ENCODE data around the gene BPTF.
A peak's percentile ranks its signal among the peaks of the same experiment; 100 is the strongest.
"Not testable (repeated sequence)": the region's sequence is repeated elsewhere in the genome, so short reads cannot be mapped to it uniquely, and the experiment has no call there.

The BPTF gene

DNA sequence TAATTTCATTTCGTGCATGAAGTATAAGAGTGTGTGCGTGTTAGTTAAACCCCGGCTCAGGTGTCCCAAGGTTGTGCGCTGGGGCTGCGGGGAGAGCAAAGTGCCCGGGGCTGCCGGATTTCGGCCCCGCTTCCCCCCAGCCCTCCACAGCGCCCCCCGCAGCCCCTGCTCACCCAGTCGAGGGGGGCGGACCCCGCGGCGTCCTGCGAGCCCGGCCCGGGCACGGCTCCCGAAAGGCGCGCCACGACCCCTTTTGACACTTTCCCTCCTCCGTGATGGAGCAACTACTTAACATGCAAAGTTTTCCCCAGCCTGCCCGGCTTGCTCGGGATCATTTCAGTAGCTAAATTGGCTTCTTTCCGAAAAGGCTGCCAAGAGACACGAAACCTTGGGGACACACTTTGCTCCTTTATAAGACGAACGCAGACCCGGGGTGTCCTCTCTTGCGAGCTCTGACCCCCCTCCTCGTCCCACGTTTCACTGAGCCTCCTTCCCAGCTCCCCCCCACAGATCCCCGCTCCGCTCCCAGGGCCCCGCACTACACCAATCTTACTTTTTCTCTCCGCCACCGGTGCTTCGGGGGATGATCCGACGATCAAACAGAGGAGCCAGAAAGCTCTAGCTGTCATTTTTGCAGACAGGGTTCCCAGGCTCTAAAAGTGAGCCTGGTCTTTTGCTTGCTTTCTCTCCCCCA, 170.4 kb downstream of the BPTF start:
- intact Hi-C loops (cut with DNase I), result loop anchor here (5.0 kb wide), 1 partner anchor 37 kb away; no protein-coding TSS in a partner anchor
- peak in 5 of 10 donors; percentile 23 to 85 (median 38) for DNase-seq

DNA sequence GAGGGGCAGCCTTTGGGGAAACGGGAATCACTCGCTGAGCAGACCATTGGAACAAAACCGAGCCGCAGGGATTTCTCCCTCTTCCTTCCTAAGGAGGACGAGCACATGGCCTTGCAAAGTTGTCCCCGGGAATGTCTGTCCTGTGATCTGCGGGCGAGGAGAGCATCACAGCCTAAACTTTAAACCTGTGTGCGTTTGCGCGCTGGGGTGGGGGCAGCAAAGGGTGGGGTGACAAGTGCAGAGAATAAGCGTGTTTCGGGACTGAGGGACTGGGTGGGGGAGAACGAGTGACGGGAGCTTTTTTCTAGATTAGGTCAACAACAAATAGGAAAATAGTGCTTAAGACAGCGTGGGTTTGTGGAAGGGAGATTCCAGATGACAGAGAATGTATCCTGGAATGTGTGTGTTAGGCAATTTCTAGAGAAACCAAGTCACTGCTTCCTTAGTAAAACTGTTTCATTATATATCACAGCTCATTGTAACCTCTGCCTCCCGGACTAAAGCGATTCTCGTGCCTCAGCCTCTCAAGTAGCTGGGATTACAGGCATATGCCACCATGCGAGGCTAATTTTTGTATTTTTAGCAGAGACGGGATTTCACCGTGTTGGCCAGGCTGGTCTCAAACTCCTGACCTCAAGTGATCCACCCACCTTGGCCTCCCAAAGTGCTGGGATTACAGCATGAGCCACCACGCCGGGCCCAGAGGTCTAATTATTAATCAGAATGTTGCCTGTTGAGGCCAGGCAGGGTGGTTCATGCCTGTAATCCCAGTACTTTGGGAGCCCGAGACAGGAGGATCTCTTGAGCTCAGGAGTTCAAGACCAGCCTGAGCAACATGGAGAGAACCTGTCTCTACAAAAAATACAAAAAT, 171.2 kb downstream of the BPTF start, which contains the start of gene C17orf58:
Gene C17orf58, minus strand, starts transcription at position 169 of the 871 bp plus-strand sequence. CDS start 271 bp downstream, outside the sequence.
- intact Hi-C loops (cut with DNase I), result loop anchor here (5.0 kb wide), 1 partner anchor 36 kb away; no protein-coding TSS in a partner anchor
- peak in 2 of 10 donors; percentile 32 to 62 for DNase-seq

DNA sequence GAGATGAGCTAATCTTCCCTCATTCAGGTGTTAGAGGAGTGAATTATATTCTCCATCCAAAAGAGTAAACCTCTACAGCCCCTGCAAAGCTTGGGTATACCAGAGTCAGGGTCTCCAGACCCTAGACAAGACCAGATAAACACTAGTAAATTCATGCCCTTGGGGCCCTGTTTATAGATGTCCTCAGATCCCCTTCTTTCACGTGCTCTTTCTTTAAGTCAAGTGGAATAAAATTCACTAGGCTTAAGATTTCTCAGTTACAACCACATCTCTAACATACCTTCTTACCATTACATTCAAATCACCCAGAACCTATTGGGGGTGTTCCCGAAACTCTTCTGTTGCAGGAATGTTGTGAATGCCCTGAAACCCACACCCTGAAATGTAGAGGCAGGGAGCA, 173.2 kb downstream of the BPTF start:
- intact Hi-C loops (cut with DNase I), result loop anchor here (5.0 kb wide), 1 partner anchor 34 kb away; no protein-coding TSS in a partner anchor
- no peak for DNase-seq

DNA sequence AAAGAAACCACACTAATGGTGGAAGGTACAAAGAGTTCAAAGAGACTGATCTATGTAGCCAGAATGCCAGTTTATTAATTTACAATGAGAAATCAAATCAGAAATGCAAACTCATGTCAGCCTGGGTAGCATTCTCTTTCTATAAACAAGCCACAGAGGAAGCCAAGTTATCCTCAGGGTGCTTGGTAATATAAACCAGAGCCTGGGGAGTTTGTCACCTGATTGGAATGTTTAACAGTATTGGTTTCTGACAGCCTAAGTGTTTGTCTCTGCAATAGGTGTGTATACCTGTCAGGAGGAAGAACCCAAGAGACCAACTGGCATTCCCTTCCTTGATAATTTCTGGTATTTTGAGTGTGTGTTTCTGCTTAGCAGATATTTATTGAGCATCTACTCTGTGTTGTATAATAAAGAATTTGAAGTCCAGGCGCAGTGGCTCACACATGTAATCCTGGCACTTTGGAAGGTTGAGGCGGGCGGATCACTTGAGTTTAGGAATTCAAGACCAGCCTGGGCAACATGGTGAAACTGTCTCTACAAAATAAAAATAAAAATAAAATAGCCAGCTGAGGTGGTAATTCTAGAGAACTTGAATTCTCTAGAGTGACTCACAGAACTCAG, 174.1 kb downstream of the BPTF start:
- intact Hi-C loops (cut with DNase I), result loop anchor here (5.0 kb wide), 1 partner anchor 33 kb away; no protein-coding TSS in a partner anchor
- DNase-seq, result no peak

DNA sequence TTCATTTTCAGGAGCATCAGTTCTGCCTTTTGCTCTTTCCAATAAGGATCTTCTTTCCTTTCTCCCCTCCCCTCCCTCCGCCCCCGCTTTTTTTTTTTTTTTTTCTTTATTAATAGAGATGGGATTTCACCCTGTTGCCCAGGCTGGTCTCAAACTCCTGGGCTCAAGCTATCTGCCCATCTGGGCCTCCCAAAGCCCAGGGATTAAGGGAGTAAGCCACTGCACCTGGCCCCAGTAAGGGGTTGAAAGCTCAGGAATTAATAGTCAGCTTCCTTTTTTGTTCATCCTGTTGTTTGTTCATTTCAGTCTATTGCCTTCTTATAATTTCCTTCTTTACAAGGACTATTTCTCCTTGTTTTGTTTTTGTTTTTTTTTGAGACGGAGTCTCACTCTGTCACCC, 178.9 kb downstream of the BPTF start:
- DNase-seq, result no peak
- intact Hi-C loops (cut with DNase I), result no loop called here

DNA sequence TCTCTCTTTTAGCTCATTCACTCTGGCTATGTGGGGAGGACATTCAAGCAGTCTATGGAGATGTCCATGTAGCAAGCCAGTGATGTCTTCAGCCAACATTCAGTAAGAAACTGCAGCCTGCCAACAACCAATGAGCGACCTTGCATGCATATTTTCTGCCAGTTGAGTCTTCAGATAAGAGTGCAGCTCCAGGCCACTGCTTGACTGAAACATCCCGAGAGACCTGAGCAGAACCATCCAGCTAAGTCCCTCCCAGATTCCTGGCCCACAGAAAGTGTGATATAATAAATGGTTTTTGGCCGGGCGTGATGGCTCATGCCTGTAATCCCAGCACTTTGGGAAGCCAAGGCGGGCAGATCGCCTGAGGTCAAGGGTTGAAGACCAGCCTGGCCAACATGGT, 181.5 kb downstream of the BPTF start:
- intact Hi-C loops (cut with DNase I), result no loop called here
- DNase-seq, result peak in 1 of 10 donors; percentile 30

DNA sequence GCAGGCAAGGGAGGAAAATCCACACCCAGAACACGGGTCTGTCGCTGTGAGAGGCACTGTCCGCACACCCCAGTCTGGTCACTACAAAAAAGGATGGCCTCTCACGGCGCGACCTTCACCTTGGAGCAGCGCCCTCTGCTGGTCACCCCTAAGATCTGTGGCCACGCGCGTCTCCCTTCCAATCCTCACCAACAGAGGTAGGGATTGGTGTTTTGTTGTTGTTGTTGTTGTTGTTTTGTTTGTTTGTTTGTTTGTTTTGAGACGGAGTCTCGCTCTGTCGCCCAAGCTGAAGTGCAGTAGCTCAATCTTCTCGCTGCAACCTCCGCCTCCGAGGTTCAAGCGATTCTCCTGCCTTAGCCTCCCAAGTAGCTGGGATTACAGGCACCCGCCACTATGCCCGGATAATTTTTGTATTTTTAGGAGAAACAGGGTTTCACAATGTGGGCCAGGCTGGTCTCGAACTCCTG, 185.9 kb downstream of the BPTF start:
- intact Hi-C loops (cut with DNase I), result no loop called here
- peak in 6 of 10 donors; percentile 35 to 91 (median 67) for DNase-seq

DNA sequence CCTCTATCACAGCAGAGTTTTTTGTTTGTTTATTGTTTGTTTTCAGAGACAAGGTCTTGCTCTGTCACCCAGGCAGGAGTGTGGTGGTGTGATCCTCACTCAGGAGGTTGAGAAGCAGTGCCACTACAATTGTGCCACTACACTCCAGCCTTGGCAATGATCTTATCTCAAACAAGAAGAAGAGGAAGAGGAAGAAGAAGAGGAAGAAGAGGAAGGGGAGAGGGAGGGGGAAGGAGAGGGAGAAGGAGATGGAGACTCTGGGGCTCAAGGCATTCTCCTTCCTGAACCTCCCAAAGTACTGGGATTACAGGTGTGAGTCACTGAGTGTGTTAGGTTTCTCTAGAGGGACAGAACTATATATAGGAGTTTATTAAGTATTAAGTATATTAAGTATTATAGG, 188.1 kb downstream of the BPTF start:
- intact Hi-C loops (cut with DNase I), result no loop called here
- no peak for DNase-seq

DNA sequence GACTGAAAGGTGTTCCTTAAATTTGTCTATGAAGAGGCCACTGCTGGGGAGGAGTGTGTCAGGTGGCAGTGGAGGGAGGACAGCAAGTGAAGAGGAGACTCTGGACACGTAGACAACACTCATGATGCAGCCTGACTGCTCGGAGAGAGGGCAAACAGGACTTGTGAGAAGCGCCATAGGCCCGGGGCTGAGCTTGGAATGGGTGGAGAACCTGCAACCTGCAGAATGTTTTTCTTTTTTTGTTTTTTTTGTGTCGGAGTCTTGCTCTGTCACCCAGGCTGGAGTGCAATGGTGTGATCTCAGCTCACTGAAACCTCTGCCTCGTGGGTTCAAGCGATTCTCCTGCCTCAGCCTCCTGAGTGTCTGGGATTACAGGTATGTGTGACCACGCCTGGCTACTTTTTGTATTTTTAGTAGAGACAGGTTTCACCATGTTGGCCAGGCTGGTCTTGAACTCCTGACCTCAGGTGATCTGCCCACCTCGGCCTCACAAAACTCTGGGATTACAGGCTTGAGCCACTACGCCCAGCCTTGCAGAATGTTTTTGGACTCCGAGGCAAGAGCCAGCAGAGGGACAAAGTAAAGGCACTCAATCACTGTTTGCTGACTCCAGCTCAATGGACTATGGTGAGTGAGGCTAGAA, 189.9 kb downstream of the BPTF start:
- intact Hi-C loops (cut with DNase I), result no loop called here
- DNase-seq, result peak in 2 of 10 donors; percentile 16 to 27

DNA sequence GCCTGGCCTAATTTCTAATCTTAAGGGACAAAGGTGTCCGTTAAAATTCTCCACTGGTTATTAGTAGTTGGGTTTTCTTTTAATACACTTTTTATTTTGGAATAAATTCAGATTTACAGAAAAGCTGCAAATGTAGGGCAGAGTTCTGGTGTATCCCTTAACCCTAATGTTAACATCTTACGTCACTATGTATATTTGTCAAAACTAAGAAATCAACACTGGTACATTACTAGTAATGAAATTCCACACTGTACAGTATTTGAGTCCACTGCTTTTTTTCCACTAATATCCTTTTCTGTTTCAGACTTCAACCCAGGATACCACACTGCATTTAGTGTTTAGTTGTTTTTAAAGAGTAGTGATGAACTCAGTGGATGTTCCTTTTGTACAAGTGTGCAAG, 191.5 kb downstream of the BPTF start:
- no peak for DNase-seq
- intact Hi-C loops (cut with DNase I), result no loop called here

DNA sequence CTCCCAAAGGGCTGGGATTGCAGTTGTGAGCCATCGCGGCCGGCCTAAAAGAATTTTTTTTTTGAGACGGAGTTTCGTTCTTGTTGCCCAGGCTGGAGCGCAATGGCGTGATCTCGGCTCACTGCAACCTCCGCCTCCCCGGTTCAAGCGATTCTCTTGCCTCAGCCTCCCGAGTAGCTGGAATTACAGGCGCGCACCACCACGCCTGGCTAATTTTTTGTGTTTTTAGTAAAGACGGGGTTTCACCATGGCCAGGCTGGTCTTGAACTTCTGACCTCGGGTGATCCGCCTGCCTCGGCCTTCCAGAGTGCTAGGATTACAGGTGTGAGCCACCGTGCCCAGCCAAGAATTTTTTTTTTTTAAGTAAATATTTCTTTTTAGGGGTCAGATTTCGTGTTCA, 193.2 kb downstream of the BPTF start:
- DNase-seq, result peak in 1 of 10 donors; percentile 24
- intact Hi-C loops (cut with DNase I), result not testable (repeated sequence)

DNA sequence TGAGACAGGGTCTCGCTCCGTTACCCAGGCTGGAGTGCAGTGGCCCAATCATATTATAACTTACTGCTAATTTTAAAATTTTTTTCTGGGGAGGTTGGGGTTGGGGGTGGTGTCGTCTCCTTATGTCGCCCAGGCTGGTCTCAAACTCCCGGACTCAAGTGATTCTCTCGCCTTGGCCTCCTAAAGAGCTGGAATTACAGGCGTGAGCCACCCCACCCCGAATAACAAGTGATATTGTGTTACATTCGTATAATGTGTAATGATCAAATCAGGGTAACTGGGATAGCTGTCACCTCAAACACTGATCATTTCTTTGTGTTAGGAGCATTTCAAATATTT, 194.0 kb downstream of the BPTF start:
- intact Hi-C loops (cut with DNase I), result no loop called here

DNA sequence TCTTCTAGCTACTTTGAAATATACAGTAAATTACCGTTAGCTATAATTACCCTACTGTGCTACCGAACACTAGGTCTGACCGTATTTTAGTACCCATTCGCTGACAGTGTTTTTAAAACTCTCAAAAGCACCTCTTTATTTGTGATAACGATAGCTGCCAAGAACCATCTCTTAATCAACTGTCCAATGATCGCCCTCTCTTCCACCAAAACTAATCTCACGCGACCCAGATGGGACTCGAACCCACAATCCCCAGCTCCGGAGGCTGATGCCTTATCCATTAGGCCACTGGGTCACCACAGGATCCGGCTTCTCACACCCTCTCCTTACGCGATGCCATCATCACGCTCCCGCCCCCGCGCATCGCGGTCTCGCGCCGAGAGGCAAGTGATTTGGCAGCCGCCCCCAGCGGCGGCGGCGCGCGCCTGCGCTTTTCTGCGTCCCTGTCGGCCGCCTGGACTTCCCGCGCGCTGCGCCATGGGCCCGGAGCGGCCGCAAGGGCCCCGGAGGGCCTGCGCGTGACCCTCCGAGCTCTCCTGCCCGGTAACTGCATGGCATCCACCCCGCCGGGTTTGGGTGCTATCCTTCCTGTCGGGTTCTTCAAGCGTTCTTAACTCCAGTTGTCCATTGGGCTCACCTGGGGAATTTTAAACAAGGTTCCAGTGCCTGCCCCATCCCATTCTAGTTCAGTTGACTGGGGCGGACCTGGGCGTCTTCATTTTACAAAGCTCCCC, 194.5 kb downstream of the BPTF start:
- intact Hi-C loops (cut with DNase I), result loop anchor here (1.0 to 2.0 kb wide), 2 partner anchors 15 to 27 kb away; partner anchors contain the start of gene KPNA2
- DNase-seq, result peak; percentile 94 to 99 (median 96)

More for the DNA sequence above, 194.0 kb downstream of the BPTF start:
- peak in 1 of 10 donors; percentile 49 for DNase-seq

DNA sequence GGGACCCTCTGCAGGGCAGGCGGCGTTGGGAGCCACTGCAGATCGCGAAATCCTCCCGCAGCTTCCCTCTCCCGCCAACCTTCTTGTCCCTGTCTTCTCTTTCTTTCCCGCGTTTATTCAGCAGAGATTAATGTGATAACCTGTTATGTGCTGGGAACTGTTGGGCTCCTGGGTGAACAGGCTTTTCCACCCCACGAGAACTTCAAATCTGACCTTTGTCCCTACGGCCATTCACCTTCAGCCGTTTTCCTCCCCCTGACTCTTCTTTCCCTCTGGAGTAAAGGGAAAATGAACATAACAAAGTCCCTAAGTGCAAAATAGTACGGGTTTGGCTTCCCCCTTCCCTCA, 195.1 kb downstream of the BPTF start:
- DNase-seq, result peak in 1 of 10 donors; percentile 74
- intact Hi-C loops (cut with DNase I), result loop anchor here (1.0 to 2.0 kb wide), 2 partner anchors 14 to 27 kb away; partner anchors contain the start of gene KPNA2

DNA sequence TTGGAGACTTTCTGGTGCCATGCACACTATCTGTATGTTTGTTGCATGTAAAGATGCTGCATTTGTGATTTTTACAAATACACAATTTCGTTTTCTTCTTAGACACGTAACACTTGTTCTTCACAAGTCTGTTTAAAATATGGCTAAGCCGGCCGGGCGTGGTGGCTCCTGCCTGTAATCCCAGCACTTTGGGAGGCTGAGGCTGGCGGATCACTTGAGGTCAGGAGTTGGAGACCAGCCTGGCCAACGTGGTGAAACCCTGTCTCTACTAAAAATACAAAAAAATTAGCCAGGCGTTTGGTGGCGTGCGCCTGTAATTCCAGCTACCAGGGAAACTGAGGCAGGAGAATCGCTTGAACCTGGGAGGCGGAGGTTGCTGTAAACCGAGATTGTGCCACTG, 195.5 kb downstream of the BPTF start:
- intact Hi-C loops (cut with DNase I), result loop anchor here (1.0 to 2.0 kb wide), 2 partner anchors 14 to 27 kb away; partner anchors contain the start of gene KPNA2
- DNase-seq, result peak in 2 of 10 donors; percentile 59 to 67

DNA sequence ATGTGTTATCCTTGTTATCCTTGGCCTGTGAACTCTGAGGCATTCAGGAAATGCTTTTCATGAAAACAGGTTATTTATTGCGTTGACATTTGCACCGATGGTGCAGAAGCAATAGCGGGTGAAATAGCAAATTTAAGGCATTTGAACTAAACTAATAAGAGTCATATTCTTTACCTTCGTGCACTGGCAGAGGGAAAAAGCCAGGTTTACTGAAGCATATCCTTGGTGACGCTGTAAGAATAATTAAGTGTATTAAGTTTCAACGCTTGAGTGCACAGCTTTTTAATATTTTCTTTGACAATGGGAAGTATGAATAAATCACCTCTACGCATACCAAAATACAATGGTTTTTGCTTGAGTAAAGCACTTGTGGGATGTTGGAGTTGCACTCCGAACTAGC, 196.7 kb downstream of the BPTF start:
- intact Hi-C loops (cut with DNase I), result loop anchor here (2.0 kb wide), 1 partner anchor 13 kb away; the partner anchor contains the start of gene KPNA2
- no peak for DNase-seq

DNA sequence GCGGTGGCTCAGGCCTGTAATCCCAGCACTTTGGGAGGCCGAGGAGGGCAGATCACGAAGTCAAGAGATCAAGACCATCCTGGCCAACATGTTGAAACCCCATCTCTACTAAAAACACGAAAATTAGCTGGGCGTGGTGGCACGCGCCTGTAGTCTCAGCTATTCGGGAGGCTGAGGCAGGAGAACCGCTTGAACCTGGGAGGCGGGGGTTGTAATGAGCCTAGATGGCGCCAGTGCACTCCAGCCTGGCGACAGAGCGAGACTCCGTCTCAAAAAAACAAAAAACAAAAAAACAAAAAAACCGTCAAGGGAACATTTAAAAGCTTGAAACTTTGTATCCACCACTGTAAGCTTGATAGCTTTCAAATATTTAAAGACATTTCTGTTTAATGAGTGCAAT, 197.2 kb downstream of the BPTF start:
- intact Hi-C loops (cut with DNase I), result not testable (repeated sequence)
- peak in 2 of 10 donors; percentile 17 to 22 for DNase-seq

DNA sequence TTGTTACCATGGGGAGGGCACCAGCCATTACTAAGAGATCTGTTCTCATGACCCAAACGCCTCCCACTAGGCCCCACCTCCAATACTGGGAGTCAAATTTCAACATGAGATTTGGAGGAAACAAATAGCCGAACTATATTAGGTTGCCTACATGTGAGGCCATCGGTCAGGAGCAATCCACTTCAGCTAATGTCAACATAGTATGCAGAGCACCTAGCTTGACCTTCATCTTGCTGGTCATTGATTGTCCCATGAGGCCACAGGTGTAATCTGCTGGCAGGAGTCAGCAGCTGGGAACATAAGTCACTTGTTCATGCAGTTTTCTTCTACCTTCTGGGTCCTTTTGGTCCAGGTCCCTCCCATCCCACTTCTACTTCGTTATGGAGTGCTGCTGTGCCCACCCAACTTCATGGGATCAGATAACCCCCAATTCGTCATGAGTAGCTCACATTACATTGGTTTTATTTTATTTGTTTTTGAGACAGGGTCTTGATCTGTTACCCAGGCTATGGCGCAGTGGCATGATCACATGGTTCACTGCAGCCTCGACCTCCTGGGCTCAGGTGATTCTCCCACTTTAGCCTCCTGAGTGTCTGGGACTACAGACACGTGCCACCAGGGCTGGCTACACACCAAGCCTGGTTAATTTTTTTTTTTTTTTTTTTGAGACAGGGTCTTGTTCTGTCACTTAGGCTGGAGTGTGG, 204.4 kb downstream of the BPTF start:
- peak in 1 of 10 donors; percentile 19 for DNase-seq
- intact Hi-C loops (cut with DNase I), result loop anchor here (5.0 kb wide), 1 partner anchor 32 kb away; the partner anchor contains the start of gene C17orf58
